GM12801 (cell line): ENCODE measurements around the gene NDEL1.

ENCODE experiments used
- TF ChIP-seq, protein P1 (sequence below): IDR thresholded peaks from one replicate; pipeline ENCODE4 v1.5.1; 2011; ENCODE audit warnings: control low read depth; ENCODE audit not compliant: insufficient read length; ENCODE audit errors: extremely low read depth

NDEL1 gene

DNA sequence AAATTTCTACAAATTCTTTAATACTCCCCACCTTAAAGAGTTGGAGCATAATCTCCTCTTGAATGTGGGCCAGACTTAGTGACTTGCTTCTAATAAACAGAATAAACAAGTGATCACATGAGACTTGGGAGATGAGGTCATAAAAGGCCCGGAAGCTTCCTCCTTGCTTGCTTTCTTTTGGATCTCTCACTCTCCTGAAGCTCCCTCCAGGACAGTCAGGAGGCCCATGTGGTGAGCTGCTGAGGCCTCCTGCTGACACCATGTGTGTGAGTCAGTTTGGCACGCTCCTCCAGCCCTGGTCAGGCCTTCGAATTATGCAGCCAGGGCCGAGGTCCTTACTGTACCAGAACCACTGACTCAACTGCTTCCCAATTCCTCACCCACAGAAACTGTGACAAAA lies 53.2 kb downstream of the NDEL1 start:
- TF ChIP-seq, protein P1, sequence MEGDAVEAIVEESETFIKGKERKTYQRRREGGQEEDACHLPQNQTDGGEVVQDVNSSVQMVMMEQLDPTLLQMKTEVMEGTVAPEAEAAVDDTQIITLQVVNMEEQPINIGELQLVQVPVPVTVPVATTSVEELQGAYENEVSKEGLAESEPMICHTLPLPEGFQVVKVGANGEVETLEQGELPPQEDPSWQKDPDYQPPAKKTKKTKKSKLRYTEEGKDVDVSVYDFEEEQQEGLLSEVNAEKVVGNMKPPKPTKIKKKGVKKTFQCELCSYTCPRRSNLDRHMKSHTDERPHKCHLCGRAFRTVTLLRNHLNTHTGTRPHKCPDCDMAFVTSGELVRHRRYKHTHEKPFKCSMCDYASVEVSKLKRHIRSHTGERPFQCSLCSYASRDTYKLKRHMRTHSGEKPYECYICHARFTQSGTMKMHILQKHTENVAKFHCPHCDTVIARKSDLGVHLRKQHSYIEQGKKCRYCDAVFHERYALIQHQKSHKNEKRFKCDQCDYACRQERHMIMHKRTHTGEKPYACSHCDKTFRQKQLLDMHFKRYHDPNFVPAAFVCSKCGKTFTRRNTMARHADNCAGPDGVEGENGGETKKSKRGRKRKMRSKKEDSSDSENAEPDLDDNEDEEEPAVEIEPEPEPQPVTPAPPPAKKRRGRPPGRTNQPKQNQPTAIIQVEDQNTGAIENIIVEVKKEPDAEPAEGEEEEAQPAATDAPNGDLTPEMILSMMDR: no peak

DNA sequence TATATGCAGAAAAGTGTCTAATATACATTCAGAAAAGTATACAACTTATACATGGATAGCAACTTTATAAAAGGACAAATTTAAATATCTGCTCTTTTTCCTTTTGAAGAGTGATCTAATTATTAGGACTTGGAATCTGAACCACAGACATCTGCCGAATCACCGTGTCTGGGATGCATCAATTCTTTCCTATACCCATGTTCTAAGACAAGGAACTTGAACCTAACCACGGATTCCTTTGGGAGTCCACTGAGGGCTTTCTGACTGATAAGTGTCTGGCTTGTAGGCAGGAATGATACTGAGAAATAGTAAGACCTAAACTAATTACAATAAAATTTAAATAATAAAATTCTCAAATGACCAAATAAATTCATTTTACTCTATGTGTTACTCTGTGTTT lies 54.2 kb downstream of the NDEL1 start:
- TF ChIP-seq, protein P1: no peak

DNA sequence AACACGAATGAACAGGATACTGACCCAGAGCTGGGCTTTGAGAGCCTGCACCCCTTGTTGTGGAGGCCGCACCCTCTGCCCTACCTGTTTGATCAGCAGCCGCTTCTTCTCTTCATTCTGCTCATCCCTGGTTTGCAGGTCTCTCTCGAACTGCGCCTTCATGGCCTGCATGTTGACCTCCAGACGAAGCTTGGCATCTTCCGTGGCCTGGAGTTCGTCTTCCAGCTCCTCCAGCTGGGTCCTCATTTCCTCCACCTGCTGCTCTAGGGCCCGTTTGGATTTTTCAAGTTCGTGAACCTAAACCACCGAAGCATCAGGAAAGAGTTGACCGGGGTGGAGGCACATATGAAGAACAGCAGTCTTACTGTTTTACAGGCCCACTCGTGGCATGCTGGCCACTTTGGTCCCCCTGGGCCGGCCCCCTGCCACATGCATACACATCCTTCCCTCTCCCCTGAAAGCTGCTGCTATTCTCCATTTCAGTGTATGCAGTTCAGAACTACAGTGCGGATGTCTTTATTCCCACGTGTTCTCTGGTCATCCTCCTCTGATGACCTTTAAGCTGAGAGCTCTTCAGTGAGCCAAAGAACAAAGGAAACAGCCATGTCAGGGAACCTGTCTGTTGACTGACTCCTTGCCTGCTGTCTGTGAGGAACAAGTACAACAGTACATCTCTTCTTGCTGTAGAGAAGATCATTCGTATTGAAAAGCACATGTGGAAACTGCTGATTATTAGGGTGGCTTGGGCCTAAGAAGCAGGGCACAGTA lies 54.8 kb downstream of the NDEL1 start:
- TF ChIP-seq, protein P1: no peak

DNA sequence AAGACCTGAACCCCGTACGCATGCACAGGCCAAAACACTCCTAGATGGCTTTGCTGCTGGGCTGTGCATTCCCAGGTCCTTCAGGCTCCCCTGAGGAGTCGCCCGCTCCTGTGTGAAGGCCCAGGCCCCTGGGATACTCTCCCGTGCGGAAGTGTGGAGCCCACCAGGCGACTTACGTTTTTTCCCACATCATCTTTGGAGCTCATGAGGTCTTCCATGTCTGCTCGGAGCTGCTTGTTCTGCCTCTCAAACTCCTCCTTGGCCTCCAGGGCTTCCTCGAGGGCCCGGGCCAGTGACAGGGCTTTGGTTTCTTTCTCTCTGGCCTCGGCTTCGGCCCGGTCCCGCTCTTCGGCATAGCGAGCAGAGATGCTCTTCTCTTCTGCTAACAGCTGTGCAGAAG lies 56.4 kb downstream of the NDEL1 start:
- TF ChIP-seq, protein P1: no peak

DNA sequence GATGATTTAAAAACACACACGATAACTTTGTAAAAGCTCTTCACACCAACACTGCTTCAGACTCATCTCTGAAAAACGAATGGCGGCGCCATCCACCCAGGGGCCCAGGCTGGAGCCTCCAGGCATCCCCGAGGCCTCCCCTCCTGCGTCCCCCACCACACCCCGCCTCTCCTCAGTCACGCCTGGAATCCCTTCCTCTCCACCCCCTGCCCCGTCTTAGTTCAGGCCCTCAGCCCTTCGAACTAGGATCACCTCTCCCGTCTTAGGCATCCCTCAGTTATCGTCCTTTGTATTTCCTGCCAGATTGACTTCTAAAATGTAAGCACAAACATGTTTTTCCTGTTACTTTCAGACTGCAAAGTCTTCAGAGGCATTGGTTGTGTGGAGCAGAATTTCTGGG lies 58.3 kb downstream of the NDEL1 start:
- TF ChIP-seq, protein P1: no peak

DNA sequence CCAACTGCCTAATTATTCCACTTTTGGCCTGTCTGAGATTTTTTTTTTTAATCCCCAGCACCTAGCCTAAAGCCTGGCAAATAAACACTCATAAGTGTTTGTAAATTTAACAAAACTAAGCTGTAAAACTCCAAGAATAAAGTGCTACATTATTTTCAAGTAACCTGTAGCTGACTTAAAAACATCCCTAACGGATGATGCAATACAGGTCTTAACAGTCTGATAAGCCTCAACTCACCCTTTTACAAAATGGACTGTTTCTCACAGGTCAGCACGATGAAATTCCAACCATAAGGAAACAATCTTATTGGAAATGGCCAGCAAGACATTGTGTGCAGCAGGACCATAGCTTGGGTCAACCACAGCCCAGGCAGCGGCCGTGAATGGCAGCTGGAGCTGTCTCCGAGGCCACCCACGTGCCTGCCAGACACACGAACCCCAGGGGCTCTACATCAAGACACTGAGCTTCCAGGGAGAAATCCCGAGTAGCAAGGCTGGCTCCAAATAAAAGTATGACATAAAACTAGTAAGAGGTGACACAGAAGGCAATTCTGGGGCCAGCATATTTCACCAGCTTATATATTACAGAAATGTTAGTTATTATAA lies 58.9 kb downstream of the NDEL1 start:
- TF ChIP-seq, protein P1: no peak

DNA sequence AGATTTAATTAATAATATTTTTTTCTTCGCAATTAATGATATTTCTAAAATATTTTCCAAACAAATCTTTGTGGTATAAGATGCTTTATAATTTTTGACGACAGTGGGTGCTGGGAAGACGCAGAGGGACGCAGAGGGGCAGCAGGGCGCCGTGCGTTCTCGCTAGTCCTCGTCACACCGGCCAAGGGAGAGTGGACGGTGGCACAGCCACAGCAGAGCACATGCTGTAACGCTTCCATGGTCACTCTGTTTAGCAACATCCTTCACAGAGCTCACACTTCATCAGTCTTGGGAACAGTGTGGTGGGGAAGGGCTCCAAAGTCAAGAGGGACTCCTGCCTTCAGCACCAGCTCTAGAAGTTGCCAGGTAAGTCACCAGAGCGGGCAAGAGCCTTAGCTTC lies 60.4 kb downstream of the NDEL1 start:
- TF ChIP-seq, protein P1: no peak
